Stomach (tissue), 9 donors: ENCODE results near the gene CBFB. TPM values are rescaled to one million over a fixed set of nuclear protein-coding genes. Genes with fewer than 3 reads are reported as not detected.

Experiments used
- DNase-seq, 2 donors: peaks; one replicate each; pipeline versions ENCODE4 v3.0.0 to v3.0.0-alpha.2; 2013 to 2019
- H3K27ac ChIP-seq, 5 donors: fragments of 200-600 bp in 4 of 5; sonication (generic) in 4 of 5; one replicate each; pipeline ENCODE4 v1.5.1; 2013 to 2019; ENCODE audit warnings: mild to moderate bottlenecking in 1 of 5, moderate library complexity in 1 of 5
- H3K27me3 ChIP-seq, 3 donors: fragments of 200-600 bp; sonication (generic); one replicate each; pipeline ENCODE4 v1.5.1; 2017 to 2019; ENCODE audit warnings: mixed run types in 1 of 3
- H3K36me3 ChIP-seq, 4 donors: fragments of 200-600 bp; sonication (generic); 1 replicate in 3 of 4; 2 replicates in 1 of 4; pipeline ENCODE4 v1.5.1; 2016 to 2019
- H3K4me1 ChIP-seq, 4 donors: fragments of 200-600 bp; sonication (generic); one replicate each; pipeline ENCODE4 v1.5.1; 2016 to 2019
- H3K4me3 ChIP-seq, 4 donors: fragments of 200-600 bp; sonication (generic) in 3 of 4; one replicate each; pipeline ENCODE4 v1.5.1; 2016 to 2019; ENCODE audit warnings: mild to moderate bottlenecking in 1 of 4
- H3K9me3 ChIP-seq, 4 donors: fragments of 200-600 bp; sonication (generic); one replicate each; pipeline ENCODE4 v1.5.1; 2016 to 2019
- CTCF ChIP-seq, 7 experiments: fragments of 450-650 bp in 4 of 7; fragments of 200-600 bp in 3 of 7; sonication (generic) in 3 of 7; IDR thresholded peaks; one replicate each; pipeline ENCODE4 v1.5.1; 2016 to 2019; ENCODE audit warnings: antibody characterized with exemption in 7 of 7, control low read depth in 2 of 7, mild to moderate bottlenecking in 1 of 7
- EP300 ChIP-seq: sonication (generic); formaldehyde crosslinking; IDR thresholded peaks from one replicate; pipeline ENCODE4 v1.6.1; 2017; ENCODE audit warnings: antibody characterized with exemption
- POLR2A ChIP-seq, 4 donors: fragments of 450-650 bp; IDR thresholded peaks; one replicate each; pipeline ENCODE4 v1.6.1; 2016; ENCODE audit warnings: antibody characterized with exemption in 4 of 4, control low read depth in 2 of 4, mild to moderate bottlenecking in 1 of 4, moderate library complexity in 1 of 4
- POLR2AphosphoS5 ChIP-seq, 3 donors: sonication (generic); formaldehyde crosslinking; IDR thresholded peaks; one replicate each; pipeline ENCODE4 v1.6.1; 2016; ENCODE audit warnings: antibody characterized with exemption in 3 of 3
- WGBS, 5 donors: extraction: QIAGEN DNeasy Blood & Tissue Kit in 3 of 5; methylation state at CpG; one replicate each; pipeline versions ENCODE4 v1.1.5 to v1.1.7; 2013 to 2018; 5-methylcytosine and 5-hydroxymethylcytosine counted together
- intact Hi-C: fragments of 100-400 bp; cut with DNase I; formaldehyde crosslinking; loops from one replicate; pipeline ENCODE4 v1.15.1; 2023; ENCODE audit warnings: low total_unique reads
- polyA plus RNA-seq, 3 donors: library from polyadenylated mRNA; stranded (reverse); fragments of 200-250 nt; gene quantifications; one replicate each; pipeline ENCODE4 v1.2.3, GENCODE V29; 2013
- total RNA-seq, 5 donors: library from RNA; depleted of rRNA; stranded (reverse); fragments of >200 nt; gene quantifications; one replicate each; pipeline versions ENCODE4 v1.1.0 to v1.2.3, GENCODE V29; 2014 to 2016
- donor health status: healthy with polysubstance abuse.
- donor health status: Bipolar disorder and iron deficiency.
- donor health status: healthy.

CBFB gene
- total and polyA plus RNA-seq, 8 donors: 4.1 to 68.1 (median 17.6) TPM

- H3K27ac ChIP-seq: no peak overlapping the region
- no peaks in the 10 kb centered on the region for H3K36me3 ChIP-seq
- peaks cover 16 to 21% (median 17%) of the 10 kb centered on the region in 4 donors for H3K4me1 ChIP-seq
- 85 to 89% (median 86%) methylated on average over 9 of the region's 9 CpGs for WGBS, 5 donors
- DNase-seq: peak in 1 of 2 donors; percentile 33
- no peak overlapping the region for H3K4me3 ChIP-seq
- H3K9me3 ChIP-seq: no peaks in the 10 kb centered on the region
- intact Hi-C loops: no loop called here
- no peak for TF ChIP-seq POLR2A (IDR thresholded peaks at IDR 0.05)
- TF ChIP-seq EP300: no peak
- TF ChIP-seq CTCF (IDR thresholded peaks at IDR 0.05): no peak
- H3K27me3 ChIP-seq: peaks cover 0 to 35% (median 18%) of the 10 kb centered on the region in 3 donors
Measured at GRCh38 chr16:67015313-67015731, 13.6 kb upstream of the CBFB start.

GRCh38 chr16:67016143-67016542 is 12.8 kb upstream of the CBFB start:
- intact Hi-C loops: no loop called here
- H3K36me3 ChIP-seq: no peaks in the 10 kb centered on the region
- peaks cover 16 to 21% (median 17%) of the 10 kb centered on the region in 4 donors for H3K4me1 ChIP-seq
- DNase-seq: no peak
- TF ChIP-seq POLR2AphosphoS5 (IDR thresholded peaks at IDR 0.05) (no peak), CTCF (IDR thresholded peaks at IDR 0.05) (no peak), POLR2A (IDR thresholded peaks at IDR 0.05) (no peak), EP300 (no peak)
- H3K4me3 ChIP-seq: no peak overlapping the region
- no peaks in the 10 kb centered on the region for H3K9me3 ChIP-seq
- H3K27ac ChIP-seq: no peak overlapping the region
- H3K27me3 ChIP-seq: peaks cover 0 to 35% (median 18%) of the 10 kb centered on the region in 3 donors

GRCh38 chr16:67016681-67017420 is 12.1 kb upstream of the CBFB start:
- no peak for DNase-seq

GRCh38 chr16:67017421-67017750 is 11.6 kb upstream of the CBFB start:
- peaks cover 0 to 30% (median 18%) of the 10 kb centered on the region in 3 donors for H3K27me3 ChIP-seq
- WGBS, 5 donors: 87 to 94% (median 92%) methylated on average over 4 of the region's 4 CpGs
- no peaks in the 10 kb centered on the region for H3K36me3 ChIP-seq
- H3K4me3 ChIP-seq: no peak overlapping the region
- no peak overlapping the region for H3K27ac ChIP-seq
- no peaks in the 10 kb centered on the region for H3K9me3 ChIP-seq
- intact Hi-C loops: no loop called here
- peaks cover 17 to 24% (median 21%) of the 10 kb centered on the region in 4 donors for H3K4me1 ChIP-seq
- TF ChIP-seq CTCF (IDR thresholded peaks at IDR 0.05) (no peak), EP300 (no peak), POLR2A (IDR thresholded peaks at IDR 0.05) (no peak), POLR2AphosphoS5 (IDR thresholded peaks at IDR 0.05) (no peak)
- no peak for DNase-seq

More at GRCh38 chr16:67016681-67017420, 12.1 kb upstream of the CBFB start:
- no peak for TF ChIP-seq EP300
- TF ChIP-seq CTCF (IDR thresholded peaks at IDR 0.05): no peak
- TF ChIP-seq POLR2AphosphoS5 (IDR thresholded peaks at IDR 0.05): no peak
- TF ChIP-seq POLR2A (IDR thresholded peaks at IDR 0.05): no peak
- 82 to 94% (median 93%) methylated on average over 3 to 5 of the region's 5 CpGs for WGBS, 5 donors
- intact Hi-C loops: no loop called here
- no peaks in the 10 kb centered on the region for H3K36me3 ChIP-seq
- no peak overlapping the region for H3K27ac ChIP-seq
- H3K9me3 ChIP-seq: no peaks in the 10 kb centered on the region
- H3K4me1 ChIP-seq: peaks cover 16 to 21% (median 17%) of the 10 kb centered on the region in 4 donors
- H3K4me3 ChIP-seq: no peak overlapping the region
- H3K27me3 ChIP-seq: peaks cover 0 to 35% (median 18%) of the 10 kb centered on the region in 3 donors
